K562 (cell line): ENCODE data around the gene ALDOB. TPM values are rescaled to one million over a fixed set of nuclear protein-coding genes. Genes with fewer than 3 reads are reported as not detected.

Experiments used
- ATAC-seq: fragments of 200-7000 bp; cut with Tn5 transposase; 3 replicates; pipeline ENCODE4 v1.9.1; 2020; ENCODE audit warnings: moderate library complexity
- BruUV-seq: library from RNA; stranded (reverse); fragments of 400-500 nt; replicated peaks from 2 replicates; lab custom pipeline; 2021; lab: Mats Ljungman, UMichigan
- CTCF ChIA-PET: fragments of 300-600 bp; formaldehyde crosslinking; extraction: SDS; loops from one replicate; lab custom pipeline; 2021; ENCODE audit warnings: low intra/inter-chr PET ratio; lab: Yijun Ruan, JAX
- POLR2A ChIA-PET: fragments of 300-600, 350-650 bp; sonication (Branson Sonifier 250); formaldehyde crosslinking; extraction: SDS; loops from one replicate; lab custom pipeline; 2021; ENCODE audit warnings: antibody characterized with exemption, inconsistent platforms; lab: Yijun Ruan, JAX
- DNase-seq, 4 experiments: peaks; one replicate each; pipeline versions ENCODE4 v3.0.0 to v3.0.0-alpha.2; 2011 to 2018; ENCODE audit warnings: low spot score in 3 of 4, mixed read lengths in 3 of 4; ENCODE audit errors: extremely low read depth in 1 of 4
- FAIRE-seq: peaks from 2 replicates; lab custom pipeline; 2011; peaks lifted over from hg19 to GRCh38; lab: Jason Lieb, UNC
- H2AFZ ChIP-seq: 2 replicates; pipeline ENCODE4 v1.6.0; 2011; ENCODE audit warnings: low read depth, low read length, control low read depth, inconsistent platforms
- H3K27ac ChIP-seq: fragments of 200-600 bp; 3 replicates; pipeline ENCODE4 v1.8.0; 2011; ENCODE audit warnings: low read depth, mild to moderate bottlenecking, control low read depth, inconsistent platforms, low read length, moderate library complexity, mixed read lengths; ENCODE audit errors: extremely low read depth
- H3K27me3 ChIP-seq, 2 experiments: fragments of 300-600 bp in 1 of 2; 2 replicates in 1 of 2; 3 replicates in 1 of 2; pipeline versions ENCODE4 v1.6.0 to v1.8.0; 2011; ENCODE audit warnings: inconsistent platforms in 2 of 2, low read length in 2 of 2, mild to moderate bottlenecking in 1 of 2, mixed read lengths in 1 of 2, moderate library complexity in 1 of 2; ENCODE audit not compliant: control insufficient read depth in 2 of 2, insufficient read depth in 2 of 2
- H3K36me3 ChIP-seq: fragments of 300-600 bp; 3 replicates; pipeline ENCODE4 v1.8.0; 2011; ENCODE audit warnings: mild to moderate bottlenecking, low read length, inconsistent platforms; ENCODE audit not compliant: control insufficient read depth, insufficient read depth
- H3K4me1 ChIP-seq, 2 experiments: fragments of 200-600 bp in 1 of 2; replicated peaks in 1 of 2; 2 replicates in 1 of 2; 3 replicates in 1 of 2; pipeline versions ENCODE4 v1.5.1 to v1.8.0; 2011; ENCODE audit warnings: inconsistent platforms in 2 of 2, low read length in 2 of 2, mild to moderate bottlenecking in 1 of 2, mixed read lengths in 1 of 2, moderate library complexity in 1 of 2; ENCODE audit not compliant: control insufficient read depth in 2 of 2, insufficient read depth in 2 of 2
- H3K4me2 ChIP-seq: 2 replicates; pipeline ENCODE4 v1.6.1; 2011; ENCODE audit warnings: low read length, control low read depth, inconsistent platforms, mixed read lengths; ENCODE audit not compliant: insufficient read depth
- H3K4me3 ChIP-seq: fragments of 200-600 bp; sonication (generic), shearing (Covaris generic); 2 replicates; pipeline ENCODE4 v1.5.1; 2016; ENCODE audit warnings: control low read depth, inconsistent platforms
- H3K79me2 ChIP-seq: fragments of 200-600 bp; 3 replicates; pipeline ENCODE4 v1.8.0; 2011; ENCODE audit warnings: low read length, inconsistent platforms; ENCODE audit not compliant: control insufficient read depth, insufficient read depth
- H3K9ac ChIP-seq, 2 experiments: 2 replicates each; pipeline versions ENCODE4 v1.6.0 to v1.6.1; 2011; ENCODE audit warnings: low read depth in 2 of 2, low read length in 2 of 2, control low read depth in 1 of 2, inconsistent platforms in 1 of 2, mild to moderate bottlenecking in 1 of 2, mixed read lengths in 1 of 2; ENCODE audit not compliant: insufficient read depth in 1 of 2
- H3K9me1 ChIP-seq: one replicate; pipeline ENCODE4 v1.6.0; 2011; ENCODE audit warnings: inconsistent platforms, mild to moderate bottlenecking, low read length, moderate library complexity; ENCODE audit not compliant: control insufficient read depth, insufficient read depth
- H3K9me3 ChIP-seq: replicated peaks from 2 replicates; pipeline ENCODE4 v1.5.1; 2011; ENCODE audit warnings: low read depth, low read length, inconsistent platforms; ENCODE audit not compliant: control insufficient read depth, insufficient read depth
- H4K20me1 ChIP-seq: replicated peaks from 2 replicates; pipeline ENCODE4 v1.6.1; 2011; ENCODE audit warnings: low read length, inconsistent platforms, mixed read lengths; ENCODE audit not compliant: control insufficient read depth, insufficient read depth
- ADNP ChIP-seq: fragments of 200-800 bp; sonication (Bioruptor generic); IDR thresholded peaks from 2 replicates; pipeline ENCODE4 v1.6.1; 2016; ENCODE audit warnings: missing genetic modification characterization, missing compliant biosample characterization
- CBFA2T2 ChIP-seq: fragments of 450-650 bp; conservative IDR thresholded peaks from 2 replicates; pipeline ENCODE4 v1.6.1; 2017; ENCODE audit warnings: mild to moderate bottlenecking
- COPS2 ChIP-seq: fragments of 450-650 bp; conservative IDR thresholded peaks from 2 replicates; pipeline ENCODE4 v1.6.1; 2016; ENCODE audit warnings: mild to moderate bottlenecking, moderate library complexity
- DPF2 ChIP-seq: fragments of 450-650 bp; IDR thresholded peaks from 2 replicates; pipeline ENCODE4 v1.6.1; 2016
- ELF1 ChIP-seq: fragments of 200-800 bp; sonication (Bioruptor generic); IDR thresholded peaks from 2 replicates; pipeline ENCODE4 v1.6.1; 2016; ENCODE audit warnings: missing genetic modification characterization, missing compliant biosample characterization
- FUS ChIP-seq: fragments of 200-400 bp; formaldehyde crosslinking; optimal IDR thresholded peaks from 2 replicates; pipeline ENCODE3; 2017; ENCODE audit warnings: low read depth, low read length
- GATA2 ChIP-seq: sonication (generic); formaldehyde crosslinking; IDR thresholded peaks from 2 replicates; pipeline ENCODE4 v1.4.0; 2020; ENCODE audit warnings: mild to moderate bottlenecking, missing genetic modification reagents
- IRF1 ChIP-seq: sonication (generic); formaldehyde crosslinking; IDR thresholded peaks from 2 replicates; pipeline ENCODE4 v1.8.0; 2022; ENCODE audit warnings: missing genetic modification reagents, mild to moderate bottlenecking, borderline replicate concordance
- KDM4B ChIP-seq, 2 experiments: fragments of 450-650 bp in 1 of 2; sonication (generic) in 1 of 2; IDR thresholded peaks; 2 replicates each; pipeline ENCODE4 v1.6.1; 2016 to 2017; ENCODE audit warnings: borderline replicate concordance in 2 of 2, antibody characterized with exemption in 1 of 2, low read depth in 1 of 2, mild to moderate bottlenecking in 1 of 2
- NFATC3 ChIP-seq: fragments of 450-650 bp; IDR thresholded peaks from 2 replicates; pipeline ENCODE4 v1.6.1; 2017; ENCODE audit warnings: mild to moderate bottlenecking
- PHTF2 ChIP-seq: fragments of 250-450 bp; sonication (Bioruptor Pico); IDR thresholded peaks from 2 replicates; pipeline ENCODE4 v1.5.0; 2021; ENCODE audit warnings: mild to moderate bottlenecking
- PTBP1 ChIP-seq: fragments of 200-400 bp; formaldehyde crosslinking; IDR thresholded peaks from 2 replicates; pipeline ENCODE4 v1.6.1; 2017; ENCODE audit warnings: low read depth, low read length
- TEAD4 ChIP-seq, 2 experiments: sonication (generic) in 1 of 2; formaldehyde crosslinking in 1 of 2; IDR thresholded peaks; 2 replicates each; pipeline versions ENCODE4 v1.6.1 to v1.8.0; 2012 to 2022; ENCODE audit warnings: borderline replicate concordance in 1 of 2, inconsistent platforms in 1 of 2, low read length in 1 of 2, mild to moderate bottlenecking in 1 of 2, missing genetic modification reagents in 1 of 2
- ZNF239 ChIP-seq: fragments of 250-450 bp; sonication (Bioruptor Pico); IDR thresholded peaks from 2 replicates; pipeline ENCODE4 v1.4.0; 2020; ENCODE audit warnings: mild to moderate bottlenecking
- ZNF408 ChIP-seq: fragments of 250-450 bp; sonication (Bioruptor Pico); IDR thresholded peaks from 2 replicates; pipeline ENCODE4 v1.4.0; 2020; ENCODE audit warnings: low read depth, mild to moderate bottlenecking, moderate library complexity
- ZNF518B ChIP-seq: fragments of 250-450 bp; sonication (Bioruptor Pico); IDR thresholded peaks from 2 replicates; pipeline ENCODE4 v1.5.0; 2021; ENCODE audit warnings: mild to moderate bottlenecking, moderate library complexity
- ZNF79 ChIP-seq: fragments of 250-450 bp; sonication (Bioruptor Pico); IDR thresholded peaks from 2 replicates; pipeline ENCODE4 v1.4.0; 2020; ENCODE audit warnings: low read depth, mild to moderate bottlenecking, moderate library complexity
- ZNF830 ChIP-seq: fragments of 250-450 bp; sonication (Bioruptor Pico); IDR thresholded peaks from 2 replicates; pipeline ENCODE4 v1.5.0; 2021; ENCODE audit warnings: mild to moderate bottlenecking
- WGBS: fragments of 100-300 bp; shearing (Covaris generic); methylation state at CpG from one replicate; pipeline ENCODE4 v1.1.6; 2016; ENCODE audit warnings: low coverage, mixed read lengths; ENCODE audit not compliant: insufficient coverage; ENCODE audit errors: missing lambda C conversion rate; 5-methylcytosine and 5-hydroxymethylcytosine counted together
- in situ Hi-C: fragments of 300-500 bp; cut with MboI; formaldehyde crosslinking; loops from 4 replicates; pipeline ENCODE4 v1.15.0; 2018; ENCODE audit warnings: inconsistent platforms, mixed read lengths
- intact Hi-C: fragments of 100-400 bp; cut with micrococcal nuclease; formaldehyde crosslinking; loops from 2 replicates; pipeline ENCODE4 v1.14.2; 2022
- polyA plus RNA-seq, 8 experiments: library from polyadenylated mRNA; depleted of rRNA in 4 of 8; stranded (reverse) in 5 of 8; unstranded in 3 of 8; fragments of >200 nt; fragmentation: Nextera tagmentation in 2 of 8; fragmentation: Illumina TruSeq in 1 of 8; extraction: Ambion mirVana in 2 of 8; extraction: Trizol in 1 of 8; gene quantifications; 2 replicates each; pipeline versions ENCODE4 v1.2.1 to v1.2.3, GENCODE V29; 2011 to 2014; ENCODE audit warnings: inconsistent platforms in 1 of 8, missing spikeins in 1 of 8
- total RNA-seq, 7 experiments: library from RNA; depleted of rRNA in 6 of 7; stranded (reverse); fragments of >200 nt in 6 of 7; fragmentation: Illumina TruSeq in 2 of 7; extraction: Trizol in 2 of 7; gene quantifications; 2 replicates each; pipeline versions ENCODE4 v1.2.1 to v1.2.3, GENCODE V29; 2011 to 2021; ENCODE audit warnings: low replicate concordance in 1 of 7

ALDOB gene
- total and polyA plus RNA-seq, 9 of the 15 experiments (the other 6 are each of a cell fraction or from before 2014, with no cell fraction given), result 0.80 TPM; not detected in 8

DNA sequence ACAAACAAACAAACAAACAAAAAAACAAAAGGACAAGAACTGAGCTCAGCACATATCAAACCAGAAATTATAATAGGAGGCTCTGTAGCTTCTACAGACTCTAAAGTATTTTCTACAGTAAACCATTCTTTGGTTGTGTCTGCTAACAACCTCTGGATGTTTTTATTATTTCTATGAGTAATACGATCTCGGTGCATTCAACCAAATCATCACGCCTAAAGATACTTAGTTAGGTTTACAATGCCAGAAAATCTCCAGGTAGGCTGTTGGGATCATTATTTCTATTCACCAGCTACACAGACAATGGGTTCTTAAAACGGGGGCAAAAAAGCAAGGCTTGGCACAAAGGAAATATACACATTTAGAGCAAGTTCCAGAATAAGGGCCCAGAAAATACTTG is 41.6 kb upstream of the ALDOB start:
- Histone ChIP-seq H3K4me2 (no peak overlapping the region), H3K27ac (no peak overlapping the region), H4K20me1 (no peaks in the 10 kb centered on the region), H3K79me2 (peaks cover 7% of the 10 kb centered on the region; the same call in 1 of the 3 replicates), H3K9me3 (no peaks in the 10 kb centered on the region), H2AFZ (no peak overlapping the region), H3K27me3 (peaks cover 0 to 16% of the 10 kb centered on the region in 2 experiments; a peak in 2 of 5 replicates), H3K9me1 (no peaks in the 10 kb centered on the region), H3K4me3 (no peak overlapping the region), H3K4me1 (peaks cover 9% of the 10 kb centered on the region in 2 experiments; a peak in 3 of 5 replicates), H3K36me3 (peaks cover 21% of the 10 kb centered on the region; the same call in 2 of the 3 replicates), H3K9ac (no peak overlapping the region)
- FAIRE-seq, result no peak
- ChIA-PET POLR2A (interaction anchor here (0.7 kb wide), 1 partner anchor 72 kb away, joined by 5 read pairs; no protein-coding TSS in a partner anchor), CTCF (no interaction called here)
- ATAC-seq, result no peak
- WGBS, result 36% methylated on average over 4 of the region's 4 CpGs
- intact Hi-C loops, result no loop called here
- DNase-seq, result no peak
- BruUV-seq, result no TSS peak
- no peak for TF ChIP-seq FUS
- TF ChIP-seq DPF2, result no peak
- no peak for TF ChIP-seq CBFA2T2
- no peak for TF ChIP-seq ZNF830 (CRISPR knock-in tag)
- no peak for TF ChIP-seq GATA2 (CRISPR knock-in tag)
- TF ChIP-seq PHTF2 (CRISPR knock-in tag), result no peak
- TF ChIP-seq ADNP (tag), result no peak
- TF ChIP-seq COPS2, result no peak
- TF ChIP-seq ELF1 (tag), result no peak
- no peak for TF ChIP-seq ZNF79
- TF ChIP-seq ZNF518B, result no peak
- TF ChIP-seq KDM4B (IDR thresholded peaks at IDR 0.05; ENCODE audit: borderline replicate concordance in 2 of 2, low read depth in 1 of 2), result no peak
- no peak for TF ChIP-seq TEAD4 (IDR thresholded peaks at IDR 0.05; ENCODE audit: low read length)
- TF ChIP-seq TEAD4 (CRISPR knock-in tag; IDR thresholded peaks at IDR 0.05; ENCODE audit: borderline replicate concordance), result no peak
- no peak for TF ChIP-seq PTBP1
- no peak for TF ChIP-seq ZNF239
- TF ChIP-seq ZNF408 (CRISPR knock-in tag), result no peak
- no peak for TF ChIP-seq NFATC3
- no peak for TF ChIP-seq IRF1 (CRISPR knock-in tag)
- in situ Hi-C loops, result no loop called here
